Spleen (tissue), 7 donors: ENCODE measurements around the gene ZFPL1.

Source experiments
- CTCF ChIP-seq, 11 experiments: fragments of 200-600 bp in 7 of 11; fragments of 450-650 bp in 4 of 11; sonication (generic) in 4 of 11; IDR thresholded peaks in 8 of 11; conservative IDR thresholded peaks in 3 of 11; 1 replicate in 7 of 11; 2 replicates in 4 of 11; pipeline versions ENCODE4 v1.4.0 to v1.8.0; 2016 to 2021; ENCODE audit warnings: antibody characterized with exemption in 11 of 11, inconsistent platforms in 4 of 11, mild to moderate bottlenecking in 1 of 11
- POLR2AphosphoS5 ChIP-seq, 3 donors: sonication (generic); formaldehyde crosslinking; IDR thresholded peaks; one replicate each; pipeline ENCODE4 v1.5.1; 2017; ENCODE audit warnings: antibody characterized with exemption in 3 of 3
- donor health status: DM: no; HTN: no; CAD: no; lungs with moderate emphysema.
- donor health status: DM: no; HTN: no; CAD: no.
- donor health status: DM: no; HTN: no; CAD: no.

DNA sequence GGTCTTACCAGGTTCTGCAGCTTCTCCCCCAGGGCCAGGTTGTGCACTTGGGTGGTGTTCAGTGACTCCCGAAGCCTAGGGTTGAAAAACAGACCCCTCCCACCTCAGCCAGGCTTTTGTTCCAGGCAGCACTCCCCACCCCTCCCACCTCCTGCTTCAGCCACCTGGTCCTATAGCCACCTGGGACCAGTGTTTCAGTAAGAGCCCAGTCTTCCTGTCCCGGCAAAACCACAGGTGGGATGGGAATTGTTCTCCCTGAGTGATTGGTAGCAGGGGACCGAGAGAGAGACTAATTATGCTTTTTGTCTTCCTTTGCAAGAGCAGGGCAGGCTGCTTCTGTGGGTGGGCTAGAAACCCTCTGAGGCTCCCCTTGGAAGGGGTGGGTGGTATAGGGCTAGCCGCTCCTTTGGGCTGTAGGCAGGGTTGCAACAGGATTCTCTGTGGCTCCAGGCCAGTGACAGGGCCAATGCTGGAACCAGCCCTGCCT lies 17.2 kb upstream of the ZFPL1 start:
- no peak for TF ChIP-seq CTCF (IDR thresholded peaks at IDR 0.05 in 8 of 11, conservative IDR thresholded peaks at IDR 0.05 in 3 of 11)
- TF ChIP-seq POLR2AphosphoS5 (IDR thresholded peaks at IDR 0.05), result no peak
